MM.1S (cell line): Measurements from ENCODE around the gene ACTL6B.

Source experiments
- DNase-seq: peaks from one replicate; pipeline ENCODE4 v3.0.0-alpha.2; 2015
- H2AFZ ChIP-seq: fragments of 300-600 bp; sonication (generic); 2 replicates; pipeline ENCODE4 v1.6.0; 2016; ENCODE audit warnings: antibody characterized with exemption, low read length
- H3F3A ChIP-seq: fragments of 300-600 bp; sonication (generic); 2 replicates; pipeline ENCODE4 v1.6.1; 2016; ENCODE audit warnings: mild to moderate bottlenecking, antibody characterized with exemption, low read length, moderate library complexity, mixed read lengths; ENCODE audit not compliant: insufficient read depth
- H3K27ac ChIP-seq: fragments of 300-600 bp; sonication (generic); 2 replicates; pipeline ENCODE4 v1.5.1; 2016; ENCODE audit warnings: mild to moderate bottlenecking, low read length
- H3K27me3 ChIP-seq: fragments of 300-600 bp; sonication (generic); replicated peaks from 2 replicates; pipeline ENCODE4 v1.6.0; 2016; ENCODE audit warnings: low read length; ENCODE audit not compliant: insufficient read depth
- H3K36me3 ChIP-seq: fragments of 300-600 bp; sonication (generic); replicated peaks from 2 replicates; pipeline ENCODE4 v1.6.1; 2016; ENCODE audit warnings: mild to moderate bottlenecking, low read length, mixed read lengths; ENCODE audit not compliant: insufficient read depth
- H3K4me1 ChIP-seq: fragments of 300-600 bp; sonication (generic); 2 replicates; pipeline ENCODE4 v1.6.1; 2016; ENCODE audit warnings: low read length, mixed read lengths
- H3K4me2 ChIP-seq: fragments of 300-600 bp; sonication (generic); 2 replicates; pipeline ENCODE4 v1.6.0; 2016; ENCODE audit warnings: low read depth, low read length
- H3K4me3 ChIP-seq: fragments of 300-600 bp; sonication (generic); 2 replicates; pipeline ENCODE4 v1.5.1; 2016; ENCODE audit warnings: low read length, mixed read lengths
- H3K79me2 ChIP-seq: fragments of 300-600 bp; sonication (generic); 2 replicates; pipeline ENCODE4 v1.6.1; 2016; ENCODE audit warnings: mixed run types, low read length, mixed read lengths
- H3K9ac ChIP-seq: fragments of 300-600 bp; sonication (generic); 2 replicates; pipeline ENCODE4 v1.6.1; 2016; ENCODE audit warnings: low read length, mixed read lengths
- H3K9me2 ChIP-seq: fragments of 300-600 bp; sonication (generic); replicated peaks from 2 replicates; pipeline ENCODE4 v1.6.1; 2016; ENCODE audit warnings: mild to moderate bottlenecking, low read length, mixed read lengths; ENCODE audit not compliant: insufficient read depth
- H3K9me3 ChIP-seq: fragments of 300-600 bp; sonication (generic); replicated peaks from 2 replicates; pipeline ENCODE4 v1.6.1; 2016; ENCODE audit warnings: mild to moderate bottlenecking, low read length, mixed read lengths; ENCODE audit not compliant: insufficient read depth
- H4K20me1 ChIP-seq: fragments of 300-600 bp; sonication (generic); 2 replicates; pipeline ENCODE4 v1.6.1; 2016; ENCODE audit warnings: mild to moderate bottlenecking, low read length, moderate library complexity, mixed read lengths; ENCODE audit not compliant: insufficient read depth
- EZH2 ChIP-seq: fragments of 300-600 bp; sonication (generic); optimal IDR thresholded peaks from 2 replicates; pipeline ENCODE3; 2017; ENCODE audit warnings: low read depth, mild to moderate bottlenecking, antibody characterized with exemption, low read length, mixed read lengths
- EZH2phosphoT487 ChIP-seq: fragments of 300-600 bp; sonication (generic); IDR thresholded peaks from 2 replicates; pipeline ENCODE4 v1.6.1; 2018; ENCODE audit warnings: antibody characterized with exemption, low read length
- TF ChIP-seq, protein P1 (sequence below): fragments of 300-600 bp; sonication (generic); IDR thresholded peaks from 2 replicates; pipeline ENCODE4 v1.5.1; 2016; ENCODE audit warnings: antibody characterized with exemption, low read length, mixed read lengths

Gene ACTL6B

DNA sequence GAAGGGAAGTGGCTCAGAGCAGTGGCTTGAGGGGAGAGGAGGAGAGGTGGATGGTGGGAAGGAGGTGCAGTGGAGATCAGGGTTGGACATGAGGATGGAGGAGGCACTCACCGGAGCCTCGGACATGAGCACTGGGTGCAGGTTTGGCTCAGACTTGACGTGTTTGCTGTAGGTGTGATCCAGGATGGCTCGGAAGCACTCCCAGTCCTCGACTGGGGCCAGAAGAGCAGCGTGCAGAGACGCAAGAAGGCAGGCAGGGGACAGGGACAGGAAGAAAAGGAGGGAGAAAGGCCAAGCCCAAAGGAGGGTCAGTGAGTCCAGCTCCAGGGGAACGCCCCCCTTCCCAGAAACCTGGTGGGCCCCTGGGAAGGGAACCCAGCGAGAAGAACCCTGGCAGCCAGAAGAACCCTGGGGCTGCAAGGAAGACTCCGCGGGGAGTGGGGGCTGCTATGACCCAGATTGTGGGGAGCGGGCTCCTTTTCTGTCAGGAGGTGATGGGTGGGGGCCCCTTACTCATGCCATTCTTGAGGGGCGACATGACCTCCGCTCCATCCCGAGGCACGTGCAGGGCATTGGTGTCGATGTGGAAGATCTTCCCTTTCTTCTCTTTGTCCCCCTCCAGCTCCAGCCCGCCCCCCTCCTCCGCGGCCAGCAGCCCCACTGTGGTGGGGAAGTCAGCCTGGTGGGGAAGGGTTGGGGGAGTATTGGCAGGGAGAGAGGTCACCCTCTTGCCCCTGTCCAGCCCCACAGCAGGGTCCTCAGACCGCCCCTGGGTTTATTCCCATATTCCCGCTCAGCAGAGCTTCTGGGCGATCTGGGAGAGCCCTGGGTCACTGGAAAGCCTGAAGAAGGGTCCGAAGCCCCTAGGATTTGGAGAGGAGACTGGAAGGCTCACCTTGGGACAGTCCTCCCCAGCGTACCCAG, 1.1 kb downstream of the ACTL6B start:
- no peaks in the 10 kb centered on the region for H3K36me3 ChIP-seq
- no peak overlapping the region for H3K4me3 ChIP-seq
- no peak for DNase-seq
- no peaks in the 10 kb centered on the region for H3F3A ChIP-seq
- no peaks in the 10 kb centered on the region for H3K4me1 ChIP-seq
- H3K27me3 ChIP-seq = peaks cover 90% of the 10 kb centered on the region
- no peak for TF ChIP-seq EZH2
- TF ChIP-seq EZH2phosphoT487 = no peak
- TF ChIP-seq, protein P1, sequence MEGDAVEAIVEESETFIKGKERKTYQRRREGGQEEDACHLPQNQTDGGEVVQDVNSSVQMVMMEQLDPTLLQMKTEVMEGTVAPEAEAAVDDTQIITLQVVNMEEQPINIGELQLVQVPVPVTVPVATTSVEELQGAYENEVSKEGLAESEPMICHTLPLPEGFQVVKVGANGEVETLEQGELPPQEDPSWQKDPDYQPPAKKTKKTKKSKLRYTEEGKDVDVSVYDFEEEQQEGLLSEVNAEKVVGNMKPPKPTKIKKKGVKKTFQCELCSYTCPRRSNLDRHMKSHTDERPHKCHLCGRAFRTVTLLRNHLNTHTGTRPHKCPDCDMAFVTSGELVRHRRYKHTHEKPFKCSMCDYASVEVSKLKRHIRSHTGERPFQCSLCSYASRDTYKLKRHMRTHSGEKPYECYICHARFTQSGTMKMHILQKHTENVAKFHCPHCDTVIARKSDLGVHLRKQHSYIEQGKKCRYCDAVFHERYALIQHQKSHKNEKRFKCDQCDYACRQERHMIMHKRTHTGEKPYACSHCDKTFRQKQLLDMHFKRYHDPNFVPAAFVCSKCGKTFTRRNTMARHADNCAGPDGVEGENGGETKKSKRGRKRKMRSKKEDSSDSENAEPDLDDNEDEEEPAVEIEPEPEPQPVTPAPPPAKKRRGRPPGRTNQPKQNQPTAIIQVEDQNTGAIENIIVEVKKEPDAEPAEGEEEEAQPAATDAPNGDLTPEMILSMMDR = no peak
- no peaks in the 10 kb centered on the region for H4K20me1 ChIP-seq
- no peak overlapping the region for H2AFZ ChIP-seq
- no peaks in the 10 kb centered on the region for H3K9me2 ChIP-seq
- H3K9me3 ChIP-seq = no peaks in the 10 kb centered on the region
- H3K27ac ChIP-seq = no peak overlapping the region
- H3K79me2 ChIP-seq = no peaks in the 10 kb centered on the region
- H3K9ac ChIP-seq = no peak overlapping the region
- H3K4me2 ChIP-seq = no peak overlapping the region

DNA sequence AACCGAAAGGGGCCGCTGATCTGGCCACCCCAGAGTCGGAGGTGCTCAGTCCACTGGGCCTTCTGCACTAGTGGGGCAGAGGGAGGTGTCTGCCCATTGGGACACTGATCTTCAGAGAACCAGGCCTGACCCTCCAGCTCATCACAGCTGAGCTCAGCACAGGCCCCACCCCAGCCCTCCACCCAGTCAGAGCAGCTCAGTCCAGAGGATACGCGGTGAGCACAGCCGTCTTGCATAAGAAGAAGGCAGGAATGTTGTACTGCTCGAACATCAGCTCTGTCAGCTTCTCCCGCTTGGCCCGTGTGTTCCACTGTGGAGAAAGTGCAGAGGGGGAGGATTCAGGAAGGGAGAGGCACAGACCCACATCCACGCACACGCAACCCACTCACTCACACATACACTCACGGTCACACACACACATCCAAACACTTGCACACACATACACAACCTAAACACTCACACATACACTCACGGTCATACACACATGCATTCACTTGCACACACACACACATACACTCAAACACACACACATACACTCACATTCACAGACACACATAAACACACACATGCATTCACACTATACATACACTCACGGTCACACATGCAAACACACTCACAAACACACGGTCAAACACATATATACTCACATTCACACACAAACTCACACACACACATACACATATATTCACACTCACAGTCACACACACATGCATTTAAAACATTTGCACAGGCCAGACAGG, 6.3 kb downstream of the ACTL6B start:
- Histone ChIP-seq H3K4me3 (no peak overlapping the region), H3K4me2 (no peak overlapping the region), H3K4me1 (no peaks in the 10 kb centered on the region), H3K36me3 (no peaks in the 10 kb centered on the region), H3K9me2 (no peaks in the 10 kb centered on the region), H3K27ac (no peak overlapping the region), H4K20me1 (no peaks in the 10 kb centered on the region), H3K9ac (no peak overlapping the region), H3K9me3 (no peaks in the 10 kb centered on the region), H2AFZ (no peak overlapping the region), H3F3A (no peaks in the 10 kb centered on the region), H3K27me3 (peaks cover 88% of the 10 kb centered on the region), H3K79me2 (no peaks in the 10 kb centered on the region)
- TF ChIP-seq, protein P1 = no peak
- TF ChIP-seq EZH2phosphoT487 (no peak), EZH2 (no peak)
- no peak for DNase-seq

DNA sequence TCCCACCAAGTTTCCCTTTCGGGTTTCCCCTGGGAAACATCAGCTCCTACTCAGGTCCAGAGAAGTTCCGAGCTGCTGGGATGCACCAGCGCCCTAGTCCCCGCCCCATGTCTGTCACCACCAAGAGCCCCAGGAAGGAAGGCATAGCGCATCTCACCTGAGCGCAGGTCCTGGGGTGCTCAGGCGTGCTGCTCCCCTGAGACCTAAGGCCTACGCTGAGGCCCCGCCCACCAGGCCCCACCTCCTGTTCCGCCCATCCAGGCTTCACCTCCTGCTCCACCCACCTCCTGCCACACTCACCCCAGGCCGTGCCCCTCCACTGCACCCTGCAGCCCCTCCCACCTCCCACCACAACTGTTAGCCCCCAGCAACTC, 13.7 kb downstream of the ACTL6B start:
- no peaks in the 10 kb centered on the region for H3K36me3 ChIP-seq
- H3K9me2 ChIP-seq = no peaks in the 10 kb centered on the region
- peak; percentile 58 for DNase-seq
- H3K9ac ChIP-seq = no peak overlapping the region
- H3K4me2 ChIP-seq = peak overlapping the region; percentile 55; the same call in 1 of the 2 replicates
- H2AFZ ChIP-seq = no peak overlapping the region; the same call in 1 of the 2 replicates
- no peaks in the 10 kb centered on the region for H3F3A ChIP-seq
- H3K9me3 ChIP-seq = no peaks in the 10 kb centered on the region
- no peaks in the 10 kb centered on the region for H4K20me1 ChIP-seq
- no peak overlapping the region for H3K27ac ChIP-seq
- peak overlapping the region; percentile 39; the same call in 1 of the 2 replicates for H3K4me3 ChIP-seq
- H3K27me3 ChIP-seq = peaks cover 88% of the 10 kb centered on the region
- no peaks in the 10 kb centered on the region for H3K4me1 ChIP-seq
- H3K79me2 ChIP-seq = no peaks in the 10 kb centered on the region
- TF ChIP-seq EZH2 = no peak
- TF ChIP-seq, protein P1 = no peak
- no peak for TF ChIP-seq EZH2phosphoT487
